Activated CD4-positive, alpha-beta T cell treated with anti-CD3 and anti-CD28 coated beads, Interleukin-2, amount 10 ng/mL, durations not matched to agents 24 days and 14 days (primary cell): ENCODE measurements around the gene FTO. TPM values are rescaled to one million over a fixed set of nuclear protein-coding genes. Genes with fewer than 3 reads are reported as not detected.

Experiments used
- DNase-seq: peaks from one replicate; pipeline ENCODE4 v3.0.0; 2022
- H3K27ac Mint-ChIP-seq: one replicate; pipeline ENCODE4 v1.8.0; 2022; ENCODE audit warnings: mild to moderate bottlenecking, mixed read lengths
- H3K27me3 Mint-ChIP-seq: one replicate; pipeline ENCODE4 v1.8.0; 2022; ENCODE audit warnings: mixed read lengths
- H3K36me3 Mint-ChIP-seq: one replicate; pipeline ENCODE4 v1.8.0; 2022; ENCODE audit warnings: low read depth, mild to moderate bottlenecking, mixed read lengths
- H3K4me1 Mint-ChIP-seq: one replicate; pipeline ENCODE4 v1.8.0; 2021; ENCODE audit warnings: mixed read lengths
- H3K4me3 Mint-ChIP-seq: one replicate; pipeline ENCODE4 v1.8.0; 2022; ENCODE audit warnings: mild to moderate bottlenecking, moderate library complexity, mixed read lengths
- H3K9me3 Mint-ChIP-seq: one replicate; pipeline ENCODE4 v1.8.0; 2021; ENCODE audit warnings: mixed read lengths
- intact Hi-C: fragments of 100-400 bp; cut with micrococcal nuclease; formaldehyde crosslinking; loops from one replicate; pipeline ENCODE4 v1.15.1; 2023
- total RNA-seq: library from RNA; stranded (reverse); gene quantifications from 2 replicates; pipeline ENCODE4 v1.2.3, GENCODE V29; 2022

Gene FTO
- total RNA-seq, 1 donor from 2014 or later = 60.8 TPM

GRCh38 chr16:53912155-53912554 lies 208.2 kb downstream of the FTO start:
- Mint-ChIP-seq H3K36me3 (peaks cover 5% of the 10 kb centered on the region), H3K27ac (peak overlapping the region; percentile 70), H3K4me3 (peak overlapping the region; percentile 17), H3K9me3 (no peaks in the 10 kb centered on the region), H3K4me1 (peaks cover 32% of the 10 kb centered on the region), H3K27me3 (no peaks in the 10 kb centered on the region)
- DNase-seq = peak; percentile 86
- intact Hi-C loops = loop anchor here (2.0 to 5.0 kb wide), 3 partner anchors 39 to 47 kb away; no protein-coding TSS in a partner anchor

GRCh38 chr16:53913099-53913870 lies 209.3 kb downstream of the FTO start:
- peak; percentile 71 for DNase-seq
- H3K27ac Mint-ChIP-seq = peak overlapping the region; percentile 70
- peak overlapping the region; percentile 17 for H3K4me3 Mint-ChIP-seq
- H3K27me3 Mint-ChIP-seq = no peaks in the 10 kb centered on the region
- H3K4me1 Mint-ChIP-seq = peaks cover 32% of the 10 kb centered on the region
- H3K9me3 Mint-ChIP-seq = no peaks in the 10 kb centered on the region
- intact Hi-C loops = loop anchor here (2.0 to 5.0 kb wide), 3 partner anchors 39 to 48 kb away; no protein-coding TSS in a partner anchor
- peaks cover 3% of the 10 kb centered on the region for H3K36me3 Mint-ChIP-seq

GRCh38 chr16:53913920-53914319 lies 210.0 kb downstream of the FTO start:
- Mint-ChIP-seq H3K27me3 (no peaks in the 10 kb centered on the region), H3K4me1 (peaks cover 29% of the 10 kb centered on the region), H3K9me3 (no peaks in the 10 kb centered on the region), H3K27ac (peak overlapping the region; percentile 70), H3K36me3 (peaks cover 1% of the 10 kb centered on the region), H3K4me3 (peak overlapping the region; percentile 29)
- intact Hi-C loops = loop anchor here (2.0 to 5.0 kb wide), 3 partner anchors 38 to 49 kb away; no protein-coding TSS in a partner anchor
- peak; percentile 75 for DNase-seq

GRCh38 chr16:53914736-53915135 lies 210.8 kb downstream of the FTO start:
- peaks cover 1% of the 10 kb centered on the region for H3K36me3 Mint-ChIP-seq
- H3K9me3 Mint-ChIP-seq = no peaks in the 10 kb centered on the region
- peak overlapping the region; percentile 48 for H3K27ac Mint-ChIP-seq
- H3K27me3 Mint-ChIP-seq = no peaks in the 10 kb centered on the region
- peaks cover 29% of the 10 kb centered on the region for H3K4me1 Mint-ChIP-seq
- no peak for DNase-seq
- intact Hi-C loops = loop anchor here (5.0 kb wide), 1 partner anchor 38 kb away; no protein-coding TSS in a partner anchor
- no peak overlapping the region for H3K4me3 Mint-ChIP-seq

- no peak overlapping the region for H3K27ac Mint-ChIP-seq
- no peaks in the 10 kb centered on the region for H3K9me3 Mint-ChIP-seq
- peaks cover 1% of the 10 kb centered on the region for H3K36me3 Mint-ChIP-seq
- H3K27me3 Mint-ChIP-seq = no peaks in the 10 kb centered on the region
- intact Hi-C loops = no loop called here
- no peak overlapping the region for H3K4me3 Mint-ChIP-seq
- H3K4me1 Mint-ChIP-seq = peaks cover 29% of the 10 kb centered on the region
- no peak for DNase-seq
Observed at GRCh38 chr16:53915452-53916160, 211.7 kb downstream of the FTO start.

GRCh38 chr16:53920988-53921387 lies 217.0 kb downstream of the FTO start:
- H3K36me3 Mint-ChIP-seq = peaks cover under 1% of the 10 kb centered on the region
- intact Hi-C loops = no loop called here
- H3K27ac Mint-ChIP-seq = no peak overlapping the region
- H3K27me3 Mint-ChIP-seq = no peaks in the 10 kb centered on the region
- DNase-seq = no peak
- H3K9me3 Mint-ChIP-seq = no peaks in the 10 kb centered on the region
- H3K4me3 Mint-ChIP-seq = no peak overlapping the region
- H3K4me1 Mint-ChIP-seq = peaks cover 20% of the 10 kb centered on the region

- H3K27ac Mint-ChIP-seq = peak overlapping the region; percentile 0
- peaks cover 20% of the 10 kb centered on the region for H3K4me1 Mint-ChIP-seq
- no peaks in the 10 kb centered on the region for H3K9me3 Mint-ChIP-seq
- no peak overlapping the region for H3K4me3 Mint-ChIP-seq
- intact Hi-C loops = no loop called here
- no peak for DNase-seq
- H3K36me3 Mint-ChIP-seq = no peaks in the 10 kb centered on the region
- no peaks in the 10 kb centered on the region for H3K27me3 Mint-ChIP-seq
Observed at GRCh38 chr16:53922067-53922806, 218.3 kb downstream of the FTO start.

GRCh38 chr16:53922807-53923571 lies 219.0 kb downstream of the FTO start:
- peak overlapping the region; percentile 0 for H3K27ac Mint-ChIP-seq
- peaks cover 20% of the 10 kb centered on the region for H3K4me1 Mint-ChIP-seq
- H3K36me3 Mint-ChIP-seq = no peaks in the 10 kb centered on the region
- H3K9me3 Mint-ChIP-seq = no peaks in the 10 kb centered on the region
- H3K27me3 Mint-ChIP-seq = no peaks in the 10 kb centered on the region
- DNase-seq = no peak
- intact Hi-C loops = no loop called here
- peak overlapping the region; percentile 6 for H3K4me3 Mint-ChIP-seq

- peaks cover 20% of the 10 kb centered on the region for H3K4me1 Mint-ChIP-seq
- H3K36me3 Mint-ChIP-seq = no peaks in the 10 kb centered on the region
- no peak overlapping the region for H3K4me3 Mint-ChIP-seq
- H3K27ac Mint-ChIP-seq = no peak overlapping the region
- no peaks in the 10 kb centered on the region for H3K9me3 Mint-ChIP-seq
- no peaks in the 10 kb centered on the region for H3K27me3 Mint-ChIP-seq
- no peak for DNase-seq
- intact Hi-C loops = no loop called here
Observed at GRCh38 chr16:53924331-53925106, 220.6 kb downstream of the FTO start.

- Mint-ChIP-seq H3K27ac (no peak overlapping the region), H3K4me1 (peaks cover 20% of the 10 kb centered on the region), H3K27me3 (no peaks in the 10 kb centered on the region), H3K4me3 (no peak overlapping the region), H3K36me3 (no peaks in the 10 kb centered on the region), H3K9me3 (no peaks in the 10 kb centered on the region)
- intact Hi-C loops = no loop called here
- no peak for DNase-seq
Observed at GRCh38 chr16:53925107-53925410, 221.1 kb downstream of the FTO start.

- no peaks in the 10 kb centered on the region for H3K27me3 Mint-ChIP-seq
- no peak overlapping the region for H3K27ac Mint-ChIP-seq
- peaks cover 20% of the 10 kb centered on the region for H3K4me1 Mint-ChIP-seq
- intact Hi-C loops = no loop called here
- H3K36me3 Mint-ChIP-seq = no peaks in the 10 kb centered on the region
- H3K4me3 Mint-ChIP-seq = no peak overlapping the region
- DNase-seq = no peak
- H3K9me3 Mint-ChIP-seq = no peaks in the 10 kb centered on the region
Observed at GRCh38 chr16:53925526-53925925, 221.6 kb downstream of the FTO start.

- H3K27ac Mint-ChIP-seq = no peak overlapping the region
- no peaks in the 10 kb centered on the region for H3K9me3 Mint-ChIP-seq
- H3K4me1 Mint-ChIP-seq = peaks cover 18% of the 10 kb centered on the region
- no peak for DNase-seq
- intact Hi-C loops = no loop called here
- H3K27me3 Mint-ChIP-seq = no peaks in the 10 kb centered on the region
- H3K4me3 Mint-ChIP-seq = no peak overlapping the region
- H3K36me3 Mint-ChIP-seq = no peaks in the 10 kb centered on the region
Observed at GRCh38 chr16:53926209-53926608, 222.3 kb downstream of the FTO start.

- Mint-ChIP-seq H3K4me1 (peaks cover 9% of the 10 kb centered on the region), H3K36me3 (peaks cover 3% of the 10 kb centered on the region), H3K9me3 (no peaks in the 10 kb centered on the region), H3K27ac (no peak overlapping the region), H3K27me3 (no peaks in the 10 kb centered on the region), H3K4me3 (no peak overlapping the region)
- DNase-seq = no peak
- intact Hi-C loops = no loop called here
Observed at GRCh38 chr16:53932975-53933374, 229.0 kb downstream of the FTO start.
